ENCODE measurements around the gene CRISPLD2. TPM values are rescaled to one million over a fixed set of nuclear protein-coding genes. Genes with fewer than 3 reads are reported as not detected.

CRISPLD2 gene
- polyA plus RNA-seq, 3 donors: 9.9 to 158 (median 77.0) TPM

- 81 to 91% (median 88%) methylated on average over 19 of the region's 19 CpGs for WGBS, 3 donors
- no peak overlapping the region for H3K27ac ChIP-seq (ENCODE audit: low read depth, low read length)
These were observed 25.2 kb upstream of the CRISPLD2 start for GRCh38 chr16:84794626-84795025.

- H3K27ac ChIP-seq (ENCODE audit: low read depth, low read length): no peak overlapping the region
- 55 to 72% (median 62%) methylated on average over 22 of the region's 22 CpGs for WGBS, 3 donors
These were observed 24.3 kb upstream of the CRISPLD2 start for GRCh38 chr16:84795329-84796053.

- 64 to 71% (median 70%) methylated on average over 8 of the region's 8 CpGs for WGBS, 3 donors
- H3K27ac ChIP-seq (ENCODE audit: low read depth, low read length): no peak overlapping the region
These were observed 19.4 kb upstream of the CRISPLD2 start for GRCh38 chr16:84800158-84800978.

- H3K27ac ChIP-seq (ENCODE audit: low read depth, low read length): no peak overlapping the region
- WGBS, 3 donors: 73 to 85% (median 84%) methylated on average over 9 of the region's 9 CpGs
These were observed 16.6 kb upstream of the CRISPLD2 start for GRCh38 chr16:84803146-84803545.

GRCh38 chr16:84804326-84804725, 15.5 kb upstream of the CRISPLD2 start:
- H3K27ac ChIP-seq (ENCODE audit: low read depth, low read length): no peak overlapping the region
- WGBS, 3 donors: 90 to 94% (median 94%) methylated on average over 10 of the region's 10 CpGs

GRCh38 chr16:84806256-84806889, 13.4 kb upstream of the CRISPLD2 start:
- 28 to 70% (median 34%) methylated on average over 26 of the region's 26 CpGs for WGBS, 3 donors
- peak overlapping the region; percentile 41 for H3K27ac ChIP-seq (ENCODE audit: low read depth, low read length)

- WGBS, 3 donors: 86 to 93% (median 90%) methylated on average over 10 of the region's 10 CpGs
These were observed 12.9 kb upstream of the CRISPLD2 start for GRCh38 chr16:84806890-84807258.

GRCh38 chr16:84807776-84808175, 12.0 kb upstream of the CRISPLD2 start:
- no peak overlapping the region for H3K27ac ChIP-seq (ENCODE audit: low read depth, low read length)
- WGBS, 3 donors: 86 to 98% (median 94%) methylated on average over 6 to 7 of the region's 7 CpGs

More at GRCh38 chr16:84806890-84807258, 12.9 kb upstream of the CRISPLD2 start:
- peak overlapping the region; percentile 41 for H3K27ac ChIP-seq (ENCODE audit: low read depth, low read length)

GRCh38 chr16:84808826-84809225, 11.0 kb upstream of the CRISPLD2 start:
- WGBS, 3 donors: 77 to 83% (median 80%) methylated on average over 8 of the region's 8 CpGs
- no peak overlapping the region for H3K27ac ChIP-seq (ENCODE audit: low read depth, low read length)

- H3K27ac ChIP-seq (ENCODE audit: low read depth, low read length): no peak overlapping the region
- 45 to 80% (median 51%) methylated on average over 17 of the region's 17 CpGs for WGBS, 3 donors
These were observed 9.1 kb upstream of the CRISPLD2 start for GRCh38 chr16:84810518-84811273.

- 96 to 100% (median 97%) methylated on average over 2 of the region's 2 CpGs for WGBS, 3 donors
- H3K27ac ChIP-seq (ENCODE audit: low read depth, low read length): peak overlapping the region; percentile 34
These were observed 8.3 kb upstream of the CRISPLD2 start for GRCh38 chr16:84811529-84811928.

GRCh38 chr16:84813141-84813934, 6.4 kb upstream of the CRISPLD2 start:
- WGBS, 3 donors: 67 to 73% (median 73%) methylated on average over 15 of the region's 15 CpGs
- H3K27ac ChIP-seq (ENCODE audit: low read depth, low read length): no peak overlapping the region

- 37 to 73% (median 54%) methylated on average over 7 of the region's 7 CpGs for WGBS, 3 donors
- H3K27ac ChIP-seq (ENCODE audit: low read depth, low read length): no peak overlapping the region
These were observed 4.3 kb upstream of the CRISPLD2 start for GRCh38 chr16:84815462-84815861.

GRCh38 chr16:84816023-84816422, 3.8 kb upstream of the CRISPLD2 start:
- WGBS, 3 donors: 72 to 90% (median 89%) methylated on average over 7 of the region's 7 CpGs
- H3K27ac ChIP-seq (ENCODE audit: low read depth, low read length): no peak overlapping the region

- 66 to 86% (median 85%) methylated on average over 10 of the region's 10 CpGs for WGBS, 3 donors
- no peak overlapping the region for H3K27ac ChIP-seq (ENCODE audit: low read depth, low read length)
These were observed 3.3 kb upstream of the CRISPLD2 start for GRCh38 chr16:84816485-84816884.

GRCh38 chr16:84817206-84817605, 2.6 kb upstream of the CRISPLD2 start:
- 76 to 89% (median 87%) methylated on average over 10 of the region's 10 CpGs for WGBS, 3 donors
- no peak overlapping the region for H3K27ac ChIP-seq (ENCODE audit: low read depth, low read length)

GRCh38 chr16:84817613-84818012, 2.2 kb upstream of the CRISPLD2 start:
- no peak overlapping the region for H3K27ac ChIP-seq (ENCODE audit: low read depth, low read length)
- WGBS, 3 donors: 74 to 76% (median 75%) methylated on average over 2 of the region's 2 CpGs

GRCh38 chr16:84818133-84818532, 1.7 kb upstream of the CRISPLD2 start:
- no peak overlapping the region for H3K27ac ChIP-seq (ENCODE audit: low read depth, low read length)
- 67 to 91% (median 89%) methylated on average over 2 of the region's 2 CpGs for WGBS, 3 donors
